Epithelial cell of alveolus of lung (primary cell): ENCODE results near the gene RAB17. TPM values are rescaled to one million over a fixed set of nuclear protein-coding genes. Genes with fewer than 3 reads are reported as not detected.

Experiments
- total RNA-seq: library from RNA; depleted of rRNA; stranded (reverse); fragments of >200 nt; gene quantifications from 2 replicates; pipeline ENCODE4 v1.2.1, GENCODE V29; 2015

Gene RAB17, protein sequence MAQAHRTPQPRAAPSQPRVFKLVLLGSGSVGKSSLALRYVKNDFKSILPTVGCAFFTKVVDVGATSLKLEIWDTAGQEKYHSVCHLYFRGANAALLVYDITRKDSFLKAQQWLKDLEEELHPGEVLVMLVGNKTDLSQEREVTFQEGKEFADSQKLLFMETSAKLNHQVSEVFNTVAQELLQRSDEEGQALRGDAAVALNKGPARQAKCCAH
- total RNA-seq, result not detected in 2 replicates

GRCh38 chr2:237590272-237591140, at the start of gene RAB17:
Gene RAB17, minus strand, starts transcription at chr2:237590734. Its CDS starts 4,580 bp downstream, at chr2:237586154.

GRCh38 chr2:237627441-237628246, 37.1 kb upstream of the RAB17 start, which contains the start of gene LRRFIP1:
Gene LRRFIP1, plus strand, starts transcription at chr2:237627587. Its CDS starts 58 bp downstream, at chr2:237627645.

DNA sequence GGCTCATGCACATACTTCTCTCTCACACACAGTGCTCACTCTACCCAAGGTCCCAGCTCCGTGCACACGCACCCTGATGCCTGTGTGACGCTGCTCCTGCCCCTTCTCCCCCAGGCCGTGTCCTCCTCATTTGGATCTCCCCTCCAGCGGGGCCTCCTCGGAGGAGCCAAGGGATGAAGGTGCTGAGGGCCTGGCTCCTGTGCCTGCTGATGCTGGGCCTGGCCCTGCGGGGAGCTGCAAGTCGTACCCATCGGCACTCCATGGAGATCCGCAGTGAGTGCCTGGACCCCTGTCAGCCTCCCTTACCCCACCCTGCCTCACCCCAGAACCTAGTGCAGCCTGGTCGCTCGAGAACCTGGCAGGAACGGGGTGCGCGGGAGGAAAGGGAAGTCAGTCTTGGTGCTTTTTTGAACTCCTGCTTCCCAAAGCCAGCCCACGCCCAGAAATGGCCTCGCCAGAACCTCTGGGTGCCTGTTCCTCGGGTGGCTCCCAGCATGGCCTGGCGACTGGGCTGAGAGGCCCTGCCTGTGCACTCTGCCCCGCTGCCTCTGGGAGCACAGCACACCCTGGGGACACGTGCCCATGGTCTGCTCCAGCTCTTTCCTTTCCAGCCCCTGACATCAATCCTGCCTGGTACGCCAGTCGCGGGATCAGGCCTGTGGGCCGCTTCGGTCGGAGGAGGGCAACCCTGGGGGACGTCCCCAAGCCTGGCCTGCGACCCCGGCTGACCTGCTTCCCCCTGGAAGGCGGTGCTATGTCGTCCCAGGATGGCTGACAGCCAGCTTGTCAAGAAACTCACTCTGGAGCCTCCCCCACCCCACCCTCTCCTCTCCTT, 23.9 kb downstream of the RAB17 start, which contains the start of gene PRLH:
Gene PRLH (plus strand): TSS at position 174 of the 835 bp plus-strand sequence. CDS start 0 bp downstream, at position 174.

Other genes with a start within 250 kb of the RAB17 start
- gene COL6A3, start 176.6 kb downstream of the RAB17 start, total RNA-seq, result 1,213 and 2,045 TPM in 2 replicates
- gene MLPH, start 103.5 kb downstream of the RAB17 start, total RNA-seq, result 9.6 and 47.4 TPM in 2 replicates
- gene PRLH, start 24.2 kb downstream of the RAB17 start, total RNA-seq, result not detected in 2 replicates
- 18.6 and 35.4 TPM in 2 replicates for gene LRRFIP1, start 36.9 kb upstream of the RAB17 start, total RNA-seq
- 0.08 TPM in 1 of 2 replicates, not detected in the other for gene RBM44, start 208.0 kb upstream of the RAB17 start, total RNA-seq